ENCODE results near the gene HOXA10. TPM values are rescaled to one million over a fixed set of nuclear protein-coding genes. Genes with fewer than 3 reads are reported as not detected.
A peak's percentile ranks its signal among the peaks of the same experiment; 100 is the strongest.

The HOXA10 gene
- total RNA-seq, 2 experiments from 2014 or later, result not detected

DNA sequence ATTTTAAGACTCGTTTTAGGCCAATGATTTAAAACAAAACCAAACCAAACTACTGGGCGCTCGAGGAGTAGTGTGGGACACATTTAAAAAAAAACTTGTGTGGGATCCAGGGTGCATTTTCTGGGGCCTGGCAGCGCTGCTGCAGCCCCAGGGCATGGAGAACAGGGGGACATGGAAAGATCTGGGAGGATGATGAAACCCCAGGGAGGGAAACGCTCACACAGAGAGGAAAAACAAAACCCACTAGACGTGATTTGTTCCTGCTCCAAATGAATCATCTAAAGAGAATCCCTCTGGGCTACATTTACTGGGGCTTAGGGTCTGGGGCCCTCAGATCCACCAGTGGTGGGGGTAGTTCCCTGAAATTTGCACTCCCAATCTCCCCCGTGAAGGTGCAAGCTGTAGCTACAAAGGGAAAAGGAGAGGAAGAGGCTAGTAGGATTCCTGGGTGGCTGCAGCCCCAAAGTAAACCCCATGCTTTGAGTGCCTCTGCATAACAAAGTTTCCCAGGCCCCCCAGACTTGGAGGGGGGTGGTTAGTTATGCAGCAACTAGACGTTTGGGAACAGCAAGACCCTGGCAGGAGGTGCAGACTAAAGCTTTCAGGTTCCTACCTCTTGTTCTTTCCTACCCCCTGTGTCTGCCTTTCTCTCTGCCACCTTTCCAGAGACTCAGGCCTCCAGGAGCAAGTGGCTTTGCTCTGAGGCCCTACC, 40.3 kb upstream of the HOXA10 start:
- ChIA-PET CTCF (no interaction called here), POLR2A (no interaction called here)
- peaks cover 67 to 87% of the 10 kb centered on the region in 2 experiments for H3K27me3 ChIP-seq (ENCODE audit: control insufficient read depth in 1 of 2, insufficient read depth in 2 of 2, low read length in 2 of 2)
- intact Hi-C loops (cut with DNase I, micrococcal nuclease), result loop anchor here (5.0 kb wide), 4 partner anchors 358 to 808 kb away; no protein-coding TSS in a partner anchor
- H3K27me3 Mint-ChIP-seq, result peaks cover 93% of the 10 kb centered on the region
- H3K27ac Mint-ChIP-seq, result no peak overlapping the region
- no peak overlapping the region for H3K27ac ChIP-seq (ENCODE audit: low read depth in 1 of 2, low read length in 2 of 2)
- peaks cover 21% of the 10 kb centered on the region for H3K4me1 ChIP-seq (ENCODE audit: insufficient read depth, low read length)
- H3K36me3 ChIP-seq (ENCODE audit: insufficient read depth, low read length), result no peaks in the 10 kb centered on the region
- H3K9me3 Mint-ChIP-seq, result no peaks in the 10 kb centered on the region
- no peak for ATAC-seq (ENCODE audit: poor library complexity)
- no peaks in the 10 kb centered on the region for H3K36me3 Mint-ChIP-seq (ENCODE audit: low read depth)
- H3K4me3 Mint-ChIP-seq, result no peak overlapping the region
- H3K4me3 ChIP-seq (ENCODE audit: low read length), result no peak overlapping the region
- peaks cover 16% of the 10 kb centered on the region for H3K4me1 Mint-ChIP-seq (ENCODE audit: low read depth)
- DNase-seq, result no peak
- TF ChIP-seq, protein P1, sequence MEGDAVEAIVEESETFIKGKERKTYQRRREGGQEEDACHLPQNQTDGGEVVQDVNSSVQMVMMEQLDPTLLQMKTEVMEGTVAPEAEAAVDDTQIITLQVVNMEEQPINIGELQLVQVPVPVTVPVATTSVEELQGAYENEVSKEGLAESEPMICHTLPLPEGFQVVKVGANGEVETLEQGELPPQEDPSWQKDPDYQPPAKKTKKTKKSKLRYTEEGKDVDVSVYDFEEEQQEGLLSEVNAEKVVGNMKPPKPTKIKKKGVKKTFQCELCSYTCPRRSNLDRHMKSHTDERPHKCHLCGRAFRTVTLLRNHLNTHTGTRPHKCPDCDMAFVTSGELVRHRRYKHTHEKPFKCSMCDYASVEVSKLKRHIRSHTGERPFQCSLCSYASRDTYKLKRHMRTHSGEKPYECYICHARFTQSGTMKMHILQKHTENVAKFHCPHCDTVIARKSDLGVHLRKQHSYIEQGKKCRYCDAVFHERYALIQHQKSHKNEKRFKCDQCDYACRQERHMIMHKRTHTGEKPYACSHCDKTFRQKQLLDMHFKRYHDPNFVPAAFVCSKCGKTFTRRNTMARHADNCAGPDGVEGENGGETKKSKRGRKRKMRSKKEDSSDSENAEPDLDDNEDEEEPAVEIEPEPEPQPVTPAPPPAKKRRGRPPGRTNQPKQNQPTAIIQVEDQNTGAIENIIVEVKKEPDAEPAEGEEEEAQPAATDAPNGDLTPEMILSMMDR (IDR thresholded peaks at IDR 0.05), result no peak
- peaks cover 0 to 18% of the 10 kb centered on the region in 2 experiments for H3K9me3 ChIP-seq (ENCODE audit: control insufficient read depth in 1 of 2, insufficient read depth in 1 of 2, low read length in 2 of 2)

DNA sequence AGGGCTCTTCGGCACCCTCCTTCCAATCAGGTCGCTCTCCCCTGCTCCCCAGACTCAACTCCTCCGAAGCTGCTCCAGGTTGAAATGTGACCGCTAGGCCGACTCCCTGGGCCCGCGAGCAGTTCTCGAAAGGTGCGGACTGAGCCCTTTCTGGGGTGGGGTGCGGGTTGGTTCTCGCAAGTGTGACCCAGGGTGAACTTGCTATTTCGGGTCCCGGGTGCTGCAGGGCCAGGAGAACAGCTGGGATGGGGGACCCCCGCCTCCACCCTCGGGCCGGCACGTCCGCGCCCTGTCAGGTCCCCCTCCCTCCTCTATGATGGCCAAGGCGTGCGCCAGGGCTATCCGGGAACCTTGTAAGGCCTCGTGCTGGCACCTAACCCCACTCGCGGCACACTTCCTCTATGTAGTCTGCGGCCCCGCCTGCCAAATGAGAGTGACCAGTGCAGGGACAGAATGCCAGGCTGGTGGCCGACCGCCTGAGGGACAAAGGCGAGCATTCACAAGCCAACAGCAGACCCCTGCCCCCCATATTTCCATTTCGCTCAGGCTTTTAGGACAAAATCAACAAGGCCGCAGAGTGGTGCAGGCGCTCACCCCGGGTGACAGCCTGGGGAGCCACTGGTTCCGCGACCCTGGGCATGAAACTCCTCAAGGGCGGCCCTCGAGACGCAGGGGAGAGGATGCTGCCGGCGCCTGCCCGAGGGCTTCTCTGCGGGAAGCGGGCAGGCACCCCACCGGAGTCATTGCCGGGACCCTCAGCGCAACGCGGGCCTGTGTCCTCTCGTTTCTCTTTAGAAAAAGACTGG, 39.5 kb upstream of the HOXA10 start:
- DNase-seq, result no peak
- no peak for ATAC-seq (ENCODE audit: poor library complexity)
- Histone ChIP-seq H3K27ac (ENCODE audit: low read depth in 1 of 2, low read length in 2 of 2) (no peak overlapping the region), H3K4me3 (ENCODE audit: low read length) (no peak overlapping the region), H3K4me1 (ENCODE audit: insufficient read depth, low read length) (peaks cover 21% of the 10 kb centered on the region), H3K9me3 (ENCODE audit: control insufficient read depth in 1 of 2, insufficient read depth in 1 of 2, low read length in 2 of 2) (peaks cover 0 to 18% of the 10 kb centered on the region in 2 experiments), H3K27me3 (ENCODE audit: control insufficient read depth in 1 of 2, insufficient read depth in 2 of 2, low read length in 2 of 2) (peaks cover 73 to 87% of the 10 kb centered on the region in 2 experiments), H3K36me3 (ENCODE audit: insufficient read depth, low read length) (no peaks in the 10 kb centered on the region)
- no peaks in the 10 kb centered on the region for H3K36me3 Mint-ChIP-seq (ENCODE audit: low read depth)
- ChIA-PET CTCF (no interaction called here), POLR2A (no interaction called here)
- TF ChIP-seq, protein P1 (IDR thresholded peaks at IDR 0.05), result no peak
- H3K4me1 Mint-ChIP-seq (ENCODE audit: low read depth), result peaks cover 16% of the 10 kb centered on the region
- H3K27me3 Mint-ChIP-seq, result peaks cover 94% of the 10 kb centered on the region
- no peak overlapping the region for H3K27ac Mint-ChIP-seq
- H3K4me3 Mint-ChIP-seq, result no peak overlapping the region
- no peaks in the 10 kb centered on the region for H3K9me3 Mint-ChIP-seq
- intact Hi-C loops (cut with DNase I, micrococcal nuclease), result loop anchor here (5.0 kb wide), 4 partner anchors 359 to 809 kb away; no protein-coding TSS in a partner anchor

DNA sequence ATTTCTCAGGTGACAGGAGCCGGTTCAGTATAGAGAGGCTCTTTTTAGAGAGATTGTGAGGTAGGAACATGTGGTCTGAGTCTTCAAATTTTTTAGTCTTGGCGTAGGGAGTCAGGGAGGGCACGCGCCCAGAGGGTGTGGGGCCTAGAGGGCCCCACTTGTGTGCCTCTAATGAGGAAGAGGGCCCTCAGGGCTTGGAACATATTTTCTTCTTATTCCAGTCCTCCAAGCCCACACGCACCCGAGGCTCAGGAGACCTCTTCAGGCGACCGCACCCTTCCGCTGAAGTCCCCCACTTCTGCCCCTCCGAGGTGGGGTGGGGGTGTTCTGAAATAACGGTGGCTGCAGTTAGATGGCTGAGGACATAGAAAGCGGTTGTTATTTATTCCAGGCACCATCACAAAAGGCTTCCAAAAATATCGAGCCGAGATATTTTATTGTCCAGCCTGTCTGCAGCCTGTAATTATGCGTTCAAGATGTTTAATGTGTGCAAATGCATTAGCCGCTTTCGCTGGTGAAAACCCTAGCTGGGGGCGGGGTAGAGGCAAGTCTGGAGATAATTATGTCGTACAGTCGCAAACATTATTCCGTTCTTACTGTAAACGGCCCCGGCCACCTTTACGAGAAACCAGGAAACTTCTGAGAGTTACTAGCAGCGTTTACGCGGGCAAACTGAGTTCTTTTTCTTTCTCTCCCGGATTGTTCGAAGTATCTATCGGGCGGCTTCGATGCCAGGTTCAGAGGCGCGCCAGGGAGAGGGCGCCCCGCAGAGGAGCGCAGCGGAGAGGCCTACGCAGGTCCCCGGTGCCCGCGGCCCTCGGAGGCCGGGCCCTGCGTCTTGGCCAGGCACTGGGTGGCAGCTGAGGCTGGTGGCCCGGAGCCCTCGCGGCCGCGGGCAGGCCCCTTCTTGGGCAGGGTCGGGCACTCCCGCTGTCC, 38.6 kb upstream of the HOXA10 start:
- H3K9me3 Mint-ChIP-seq, result no peaks in the 10 kb centered on the region

More for the DNA sequence above, 38.6 kb upstream of the HOXA10 start:
- H3K27ac ChIP-seq (ENCODE audit: low read depth in 1 of 2, low read length in 2 of 2), result no peak overlapping the region
- no peak overlapping the region for H3K4me3 ChIP-seq (ENCODE audit: low read length)
- DNase-seq (no peak), ATAC-seq (ENCODE audit: poor library complexity) (peak; percentile 34)
- no peak overlapping the region for H3K27ac Mint-ChIP-seq
- ChIA-PET CTCF (no interaction called here), POLR2A (no interaction called here)
- H3K27me3 ChIP-seq (ENCODE audit: control insufficient read depth in 1 of 2, insufficient read depth in 2 of 2, low read length in 2 of 2), result peaks cover 82 to 96% of the 10 kb centered on the region in 2 experiments
- H3K36me3 Mint-ChIP-seq (ENCODE audit: low read depth), result no peaks in the 10 kb centered on the region
- peaks cover 97% of the 10 kb centered on the region for H3K27me3 Mint-ChIP-seq
- peaks cover 0 to 18% of the 10 kb centered on the region in 2 experiments for H3K9me3 ChIP-seq (ENCODE audit: control insufficient read depth in 1 of 2, insufficient read depth in 1 of 2, low read length in 2 of 2)
- peak overlapping the region; percentile 8 for H3K4me3 Mint-ChIP-seq
- H3K4me1 Mint-ChIP-seq (ENCODE audit: low read depth), result peaks cover 16% of the 10 kb centered on the region
- intact Hi-C loops (cut with DNase I, micrococcal nuclease), result loop anchor here (5.0 kb wide), 4 partner anchors 360 to 810 kb away; no protein-coding TSS in a partner anchor
- H3K36me3 ChIP-seq (ENCODE audit: insufficient read depth, low read length), result no peaks in the 10 kb centered on the region
- peaks cover 21% of the 10 kb centered on the region for H3K4me1 ChIP-seq (ENCODE audit: insufficient read depth, low read length)
- TF ChIP-seq, protein P1 (IDR thresholded peaks at IDR 0.05), result no peak
